GM21390 (cell line): ENCODE measurements around the gene MAP2K2.

Experiments used
- ATAC-seq: cut with Tn5 transposase; IDR thresholded peaks from one replicate; pipeline ENCODE4 v1.9.1; 2021; ENCODE audit not compliant: unreplicated experiment

The MAP2K2 gene

DNA sequence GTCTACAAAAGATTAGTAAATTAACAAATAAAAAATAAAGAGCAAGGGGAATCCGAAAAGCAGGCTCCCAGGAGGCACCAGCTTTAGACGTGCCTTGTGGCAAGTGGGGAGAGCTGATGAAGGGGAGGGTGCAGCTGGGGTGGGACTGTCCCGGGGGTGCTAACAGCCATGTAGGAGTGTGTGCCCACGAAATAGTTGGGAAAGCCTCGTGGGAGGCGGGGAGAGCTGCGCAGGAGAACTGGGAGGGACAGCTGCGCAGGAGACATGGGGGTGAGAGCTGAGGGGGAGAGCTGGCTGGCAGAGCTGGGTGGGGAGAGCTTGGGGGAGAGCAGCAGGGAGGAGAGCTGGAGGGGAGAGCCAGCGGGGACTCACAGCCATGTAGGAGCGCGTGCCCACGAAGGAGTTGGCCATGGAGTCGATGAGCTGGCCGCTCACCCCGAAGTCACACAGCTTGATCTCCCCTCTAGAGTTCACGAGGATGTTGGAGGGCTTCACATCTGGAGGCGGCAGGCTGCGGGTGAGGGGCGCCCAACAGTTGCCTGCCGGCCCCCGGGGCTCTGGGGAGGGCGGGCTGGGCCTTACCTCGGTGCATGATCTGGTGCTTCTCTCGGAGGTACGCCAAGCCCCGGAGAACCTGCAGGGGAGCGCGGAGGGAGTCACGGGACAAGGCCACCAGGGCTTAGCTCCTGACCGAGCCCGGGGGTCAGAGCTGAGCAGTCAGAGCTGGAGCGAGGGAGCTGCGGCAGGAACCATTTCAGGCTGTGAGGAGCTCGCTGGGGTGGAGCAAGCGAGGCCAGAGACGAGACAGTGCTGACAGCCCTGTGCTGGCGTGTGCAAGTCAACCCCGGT lies 23.1 kb downstream of the MAP2K2 start:
- ATAC-seq = no peak

DNA sequence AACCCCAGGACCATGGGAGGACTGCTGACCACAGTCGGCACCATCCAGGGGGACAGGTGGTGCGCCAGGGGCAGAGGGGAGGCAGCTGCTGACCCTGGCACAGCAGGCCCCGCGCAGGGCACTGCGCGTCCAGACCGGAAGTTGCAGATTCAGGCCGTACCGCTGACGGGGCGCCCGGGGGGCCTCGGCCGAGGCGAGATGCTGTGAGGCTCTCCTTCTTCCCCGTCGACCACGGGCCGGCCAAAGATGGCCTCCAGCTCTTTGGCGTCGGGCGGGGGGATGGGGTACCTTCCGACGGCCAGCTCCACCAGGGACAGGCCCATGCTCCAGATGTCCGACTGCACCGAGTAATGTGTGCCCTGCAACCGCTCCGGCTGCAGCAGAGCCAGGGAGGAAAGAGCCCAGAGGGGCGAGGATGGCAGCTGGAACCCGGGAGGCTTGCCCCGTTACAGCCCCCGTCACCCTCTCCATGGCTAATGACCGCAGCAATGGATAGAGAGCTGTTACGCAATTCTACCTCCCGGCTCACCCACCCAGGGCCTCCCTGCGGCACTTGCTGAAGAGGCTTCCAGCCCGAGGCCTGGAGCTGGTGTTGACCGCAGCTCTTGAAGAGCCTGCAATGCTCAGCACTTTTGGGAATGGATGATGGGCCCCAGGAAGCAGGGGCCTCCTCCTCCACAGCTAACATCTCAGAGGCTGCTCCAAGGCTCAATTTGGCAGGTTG lies 24.7 kb downstream of the MAP2K2 start:
- no peak for ATAC-seq

GRCh38 chr19:4098493-4098892 lies 25.4 kb downstream of the MAP2K2 start:
- no peak for ATAC-seq

GRCh38 chr19:4097501-4097900 lies 26.4 kb downstream of the MAP2K2 start:
- no peak for ATAC-seq

- ATAC-seq = no peak
These were observed 27.7 kb downstream of the MAP2K2 start for GRCh38 chr19:4096049-4096892.

DNA sequence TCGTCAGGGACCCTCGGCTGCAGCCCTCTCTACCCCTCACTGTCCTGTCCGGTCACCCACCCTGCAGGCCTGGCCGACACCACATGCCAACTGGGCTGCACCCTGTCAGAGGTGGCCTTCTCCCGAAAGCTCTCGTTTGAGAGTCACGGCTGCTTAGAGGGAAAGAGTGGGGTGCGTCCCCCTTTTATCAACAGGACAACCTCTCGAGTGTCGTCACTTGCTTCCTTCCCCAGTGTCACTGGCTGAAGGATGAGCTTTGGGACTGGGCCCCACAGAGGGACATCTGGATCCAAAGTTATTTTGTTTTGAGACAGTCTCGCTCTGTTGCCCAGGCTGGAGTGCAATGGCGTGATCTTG lies 28.5 kb downstream of the MAP2K2 start:
- no peak for ATAC-seq

GRCh38 chr19:4094761-4095487 lies 29.0 kb downstream of the MAP2K2 start:
- ATAC-seq = no peak

DNA sequence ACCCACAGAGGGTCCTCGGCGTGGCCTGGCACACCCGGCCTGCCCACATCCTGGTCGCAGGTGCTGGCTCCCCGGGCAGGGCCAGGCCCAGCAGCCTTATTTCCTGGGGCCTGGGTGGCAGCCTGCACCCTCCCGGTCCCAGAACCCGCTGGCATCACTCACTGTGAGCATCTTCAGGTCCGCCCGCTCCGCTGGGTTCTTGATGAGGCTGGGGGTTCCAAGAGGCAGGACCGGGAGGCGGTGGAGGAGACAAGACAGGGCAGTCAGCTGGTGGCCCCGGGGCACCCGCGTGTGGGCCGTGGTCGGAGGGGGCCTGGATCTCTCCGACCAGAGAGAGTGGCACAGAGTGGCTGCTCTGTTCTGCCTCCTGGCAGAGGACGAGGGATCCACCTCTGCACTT lies 29.6 kb downstream of the MAP2K2 start:
- no peak for ATAC-seq

GRCh38 chr19:4093643-4094175 lies 30.2 kb downstream of the MAP2K2 start:
- no peak for ATAC-seq

GRCh38 chr19:4090356-4091220 lies 33.3 kb downstream of the MAP2K2 start:
- ATAC-seq = no peak

- ATAC-seq = no peak
These were observed 34.0 kb downstream of the MAP2K2 start for GRCh38 chr19:4089946-4090345.

DNA sequence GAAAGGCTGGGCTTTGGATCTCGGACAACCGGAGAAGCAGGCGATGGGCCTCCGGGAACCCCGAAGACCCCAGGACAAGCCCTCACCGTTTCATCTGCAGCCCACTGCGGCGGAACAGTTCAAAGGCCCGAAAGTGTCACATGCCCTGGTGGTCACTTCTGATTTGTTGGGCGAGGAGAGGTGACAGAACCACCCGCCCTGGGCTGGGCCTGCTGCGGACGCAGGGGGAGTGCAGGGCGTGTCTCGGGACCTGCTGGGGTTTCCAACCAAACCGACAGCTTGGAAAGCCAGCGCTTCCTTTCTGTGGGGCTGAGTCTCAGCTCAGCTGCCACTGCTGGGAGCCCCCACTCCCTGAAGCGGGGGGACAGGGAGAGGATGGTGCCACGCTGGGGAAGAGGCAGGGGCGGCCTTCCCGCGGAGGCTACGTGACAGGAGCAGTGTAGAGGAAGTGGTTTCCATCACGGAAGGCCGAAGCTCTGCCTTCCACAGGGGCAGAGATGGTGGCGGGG lies 34.5 kb downstream of the MAP2K2 start:
- no peak for ATAC-seq

GRCh38 chr19:4088975-4089374 lies 34.9 kb downstream of the MAP2K2 start:
- no peak for ATAC-seq

- no peak for ATAC-seq
These were observed 35.9 kb downstream of the MAP2K2 start for GRCh38 chr19:4087787-4088679.

- ATAC-seq = no peak
These were observed 37.5 kb downstream of the MAP2K2 start for GRCh38 chr19:4086411-4086867.

GRCh38 chr19:4084547-4084877 lies 39.4 kb downstream of the MAP2K2 start:
- ATAC-seq = no peak

- ATAC-seq = no peak
These were observed 40.0 kb downstream of the MAP2K2 start for GRCh38 chr19:4083677-4084546.

- no peak for ATAC-seq
These were observed 41.8 kb downstream of the MAP2K2 start for GRCh38 chr19:4082172-4082571.
